ENCODE data around the gene CPLX1. TPM values are rescaled to one million over a fixed set of nuclear protein-coding genes. Genes with fewer than 3 reads are reported as not detected.

CPLX1 gene
- total RNA-seq, 1 experiment from 2014 or later: 3.5 TPM

DNA sequence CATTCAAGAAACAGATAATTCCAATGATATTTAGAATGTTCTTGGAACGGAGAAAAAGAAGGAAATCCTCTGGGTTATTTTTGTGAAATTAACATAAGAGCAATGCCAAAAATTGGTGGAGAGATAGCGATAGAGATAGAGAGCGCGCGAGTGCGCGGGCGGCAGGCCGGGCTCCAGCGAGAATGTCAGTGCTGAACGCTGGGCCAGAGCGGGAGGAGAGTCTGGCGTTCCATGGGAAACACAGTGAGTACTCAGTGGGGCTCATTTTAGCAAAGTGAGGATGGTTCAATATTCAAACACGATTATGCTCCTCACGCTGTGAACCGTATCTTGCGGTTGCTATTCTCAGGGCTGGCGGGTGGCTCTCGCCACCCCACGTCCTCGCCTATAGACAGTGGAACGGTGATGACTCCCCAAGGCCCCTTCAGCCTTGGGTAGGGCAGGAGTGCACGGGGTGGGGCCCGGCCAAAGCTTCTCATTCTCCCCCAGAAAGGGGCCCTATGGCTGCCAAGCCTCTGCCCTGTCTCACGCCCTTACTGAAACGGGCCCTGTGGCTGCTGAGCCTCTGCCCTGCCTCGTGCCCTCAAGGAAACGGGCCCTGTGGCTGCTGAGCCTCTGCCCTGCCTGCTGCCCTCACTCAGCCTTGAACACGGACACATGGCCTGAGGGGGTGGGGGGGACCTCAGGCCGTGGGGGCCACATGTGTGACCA, 16.9 kb downstream of the CPLX1 start:
- POLR2A ChIA-PET: no interaction called here
- DNase-seq (ENCODE audit: low spot score): no peak
- Mint-ChIP-seq H3K9me3 (peaks cover 13% of the 10 kb centered on the region), H3K27me3 (ENCODE audit: low read depth) (peaks cover 97% of the 10 kb centered on the region), H3K4me1 (no peaks in the 10 kb centered on the region), H3K36me3 (no peaks in the 10 kb centered on the region), H3K4me3 (no peak overlapping the region), H3K27ac (no peak overlapping the region)
- CTCF ChIA-PET: no interaction called here
- TF ChIP-seq, protein P1, sequence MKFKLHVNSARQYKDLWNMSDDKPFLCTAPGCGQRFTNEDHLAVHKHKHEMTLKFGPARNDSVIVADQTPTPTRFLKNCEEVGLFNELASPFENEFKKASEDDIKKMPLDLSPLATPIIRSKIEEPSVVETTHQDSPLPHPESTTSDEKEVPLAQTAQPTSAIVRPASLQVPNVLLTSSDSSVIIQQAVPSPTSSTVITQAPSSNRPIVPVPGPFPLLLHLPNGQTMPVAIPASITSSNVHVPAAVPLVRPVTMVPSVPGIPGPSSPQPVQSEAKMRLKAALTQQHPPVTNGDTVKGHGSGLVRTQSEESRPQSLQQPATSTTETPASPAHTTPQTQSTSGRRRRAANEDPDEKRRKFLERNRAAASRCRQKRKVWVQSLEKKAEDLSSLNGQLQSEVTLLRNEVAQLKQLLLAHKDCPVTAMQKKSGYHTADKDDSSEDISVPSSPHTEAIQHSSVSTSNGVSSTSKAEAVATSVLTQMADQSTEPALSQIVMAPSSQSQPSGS (CRISPR knock-in tag; IDR thresholded peaks at IDR 0.05; ENCODE audit: borderline replicate concordance, low read depth): no peak
- TF ChIP-seq IRF2 (CRISPR knock-in tag; IDR thresholded peaks at IDR 0.05; ENCODE audit: borderline replicate concordance, low read depth) (no peak), NR2C2 (CRISPR knock-in tag; IDR thresholded peaks at IDR 0.05) (no peak), SMAD3 (CRISPR knock-in tag; IDR thresholded peaks at IDR 0.05; ENCODE audit: borderline replicate concordance) (no peak), CREB1 (CRISPR knock-in tag; IDR thresholded peaks at IDR 0.05) (no peak)
- TF ChIP-seq, protein P2, sequence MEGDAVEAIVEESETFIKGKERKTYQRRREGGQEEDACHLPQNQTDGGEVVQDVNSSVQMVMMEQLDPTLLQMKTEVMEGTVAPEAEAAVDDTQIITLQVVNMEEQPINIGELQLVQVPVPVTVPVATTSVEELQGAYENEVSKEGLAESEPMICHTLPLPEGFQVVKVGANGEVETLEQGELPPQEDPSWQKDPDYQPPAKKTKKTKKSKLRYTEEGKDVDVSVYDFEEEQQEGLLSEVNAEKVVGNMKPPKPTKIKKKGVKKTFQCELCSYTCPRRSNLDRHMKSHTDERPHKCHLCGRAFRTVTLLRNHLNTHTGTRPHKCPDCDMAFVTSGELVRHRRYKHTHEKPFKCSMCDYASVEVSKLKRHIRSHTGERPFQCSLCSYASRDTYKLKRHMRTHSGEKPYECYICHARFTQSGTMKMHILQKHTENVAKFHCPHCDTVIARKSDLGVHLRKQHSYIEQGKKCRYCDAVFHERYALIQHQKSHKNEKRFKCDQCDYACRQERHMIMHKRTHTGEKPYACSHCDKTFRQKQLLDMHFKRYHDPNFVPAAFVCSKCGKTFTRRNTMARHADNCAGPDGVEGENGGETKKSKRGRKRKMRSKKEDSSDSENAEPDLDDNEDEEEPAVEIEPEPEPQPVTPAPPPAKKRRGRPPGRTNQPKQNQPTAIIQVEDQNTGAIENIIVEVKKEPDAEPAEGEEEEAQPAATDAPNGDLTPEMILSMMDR (IDR thresholded peaks at IDR 0.05): no peak
- TF ChIP-seq, protein P3, sequence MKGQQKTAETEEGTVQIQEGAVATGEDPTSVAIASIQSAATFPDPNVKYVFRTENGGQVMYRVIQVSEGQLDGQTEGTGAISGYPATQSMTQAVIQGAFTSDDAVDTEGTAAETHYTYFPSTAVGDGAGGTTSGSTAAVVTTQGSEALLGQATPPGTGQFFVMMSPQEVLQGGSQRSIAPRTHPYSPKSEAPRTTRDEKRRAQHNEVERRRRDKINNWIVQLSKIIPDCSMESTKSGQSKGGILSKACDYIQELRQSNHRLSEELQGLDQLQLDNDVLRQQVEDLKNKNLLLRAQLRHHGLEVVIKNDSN (CRISPR knock-in tag; IDR thresholded peaks at IDR 0.05): no peak
- no peak for ATAC-seq

DNA sequence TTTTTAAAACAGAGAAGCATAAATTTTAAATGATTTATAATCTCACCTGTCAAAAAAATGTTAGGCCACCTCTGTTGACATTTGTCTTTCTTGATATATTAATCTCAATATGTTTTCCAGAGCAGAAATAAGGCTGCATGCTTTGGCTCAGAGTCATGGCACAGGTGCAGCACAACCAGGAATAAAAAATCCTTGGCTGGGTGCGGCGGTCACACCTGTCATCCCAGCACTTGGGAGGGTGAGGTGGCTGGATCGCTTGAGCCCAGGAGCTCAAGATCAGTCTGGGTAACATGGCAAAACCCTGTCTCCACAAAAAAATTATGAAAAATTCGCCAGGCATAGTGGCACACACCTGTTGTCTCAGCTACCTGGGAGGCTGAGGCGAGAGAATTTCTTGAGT, 18.1 kb downstream of the CPLX1 start:
- Mint-ChIP-seq H3K9me3 (peaks cover 13% of the 10 kb centered on the region), H3K36me3 (no peaks in the 10 kb centered on the region), H3K27ac (no peak overlapping the region), H3K4me1 (no peaks in the 10 kb centered on the region), H3K4me3 (no peak overlapping the region), H3K27me3 (ENCODE audit: low read depth) (peaks cover 93% of the 10 kb centered on the region)
- ChIA-PET CTCF (no interaction called here), POLR2A (no interaction called here)
- no peak for ATAC-seq
- DNase-seq (ENCODE audit: low spot score): no peak
- TF ChIP-seq, protein P4, sequence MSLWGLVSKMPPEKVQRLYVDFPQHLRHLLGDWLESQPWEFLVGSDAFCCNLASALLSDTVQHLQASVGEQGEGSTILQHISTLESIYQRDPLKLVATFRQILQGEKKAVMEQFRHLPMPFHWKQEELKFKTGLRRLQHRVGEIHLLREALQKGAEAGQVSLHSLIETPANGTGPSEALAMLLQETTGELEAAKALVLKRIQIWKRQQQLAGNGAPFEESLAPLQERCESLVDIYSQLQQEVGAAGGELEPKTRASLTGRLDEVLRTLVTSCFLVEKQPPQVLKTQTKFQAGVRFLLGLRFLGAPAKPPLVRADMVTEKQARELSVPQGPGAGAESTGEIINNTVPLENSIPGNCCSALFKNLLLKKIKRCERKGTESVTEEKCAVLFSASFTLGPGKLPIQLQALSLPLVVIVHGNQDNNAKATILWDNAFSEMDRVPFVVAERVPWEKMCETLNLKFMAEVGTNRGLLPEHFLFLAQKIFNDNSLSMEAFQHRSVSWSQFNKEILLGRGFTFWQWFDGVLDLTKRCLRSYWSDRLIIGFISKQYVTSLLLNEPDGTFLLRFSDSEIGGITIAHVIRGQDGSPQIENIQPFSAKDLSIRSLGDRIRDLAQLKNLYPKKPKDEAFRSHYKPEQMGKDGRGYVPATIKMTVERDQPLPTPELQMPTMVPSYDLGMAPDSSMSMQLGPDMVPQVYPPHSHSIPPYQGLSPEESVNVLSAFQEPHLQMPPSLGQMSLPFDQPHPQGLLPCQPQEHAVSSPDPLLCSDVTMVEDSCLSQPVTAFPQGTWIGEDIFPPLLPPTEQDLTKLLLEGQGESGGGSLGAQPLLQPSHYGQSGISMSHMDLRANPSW (CRISPR knock-in tag; conservative IDR thresholded peaks at IDR 0.05; ENCODE audit: low read depth): no peak
- TF ChIP-seq, protein P5, sequence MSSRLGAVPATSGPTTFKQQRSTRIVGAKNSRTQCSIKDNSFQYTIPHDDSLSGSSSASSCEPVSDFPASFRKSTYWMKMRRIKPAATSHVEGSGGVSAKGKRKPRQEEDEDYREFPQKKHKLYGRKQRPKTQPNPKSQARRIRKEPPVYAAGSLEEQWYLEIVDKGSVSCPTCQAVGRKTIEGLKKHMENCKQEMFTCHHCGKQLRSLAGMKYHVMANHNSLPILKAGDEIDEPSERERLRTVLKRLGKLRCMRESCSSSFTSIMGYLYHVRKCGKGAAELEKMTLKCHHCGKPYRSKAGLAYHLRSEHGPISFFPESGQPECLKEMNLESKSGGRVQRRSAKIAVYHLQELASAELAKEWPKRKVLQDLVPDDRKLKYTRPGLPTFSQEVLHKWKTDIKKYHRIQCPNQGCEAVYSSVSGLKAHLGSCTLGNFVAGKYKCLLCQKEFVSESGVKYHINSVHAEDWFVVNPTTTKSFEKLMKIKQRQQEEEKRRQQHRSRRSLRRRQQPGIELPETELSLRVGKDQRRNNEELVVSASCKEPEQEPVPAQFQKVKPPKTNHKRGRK (CRISPR knock-in tag; IDR thresholded peaks at IDR 0.05; ENCODE audit: borderline replicate concordance): no peak
- TF ChIP-seq, protein P6, sequence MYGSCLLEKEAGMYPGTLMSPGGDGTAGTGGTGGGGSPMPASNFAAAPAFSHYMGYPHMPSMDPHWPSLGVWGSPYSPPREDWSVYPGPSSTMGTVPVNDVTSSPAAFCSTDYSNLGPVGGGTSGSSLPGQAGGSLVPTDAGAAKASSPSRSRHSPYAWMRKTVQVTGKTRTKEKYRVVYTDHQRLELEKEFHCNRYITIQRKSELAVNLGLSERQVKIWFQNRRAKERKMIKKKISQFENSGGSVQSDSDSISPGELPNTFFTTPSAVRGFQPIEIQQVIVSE (CRISPR knock-in tag; IDR thresholded peaks at IDR 0.05; ENCODE audit: borderline replicate concordance): no peak
- TF ChIP-seq, protein P7, sequence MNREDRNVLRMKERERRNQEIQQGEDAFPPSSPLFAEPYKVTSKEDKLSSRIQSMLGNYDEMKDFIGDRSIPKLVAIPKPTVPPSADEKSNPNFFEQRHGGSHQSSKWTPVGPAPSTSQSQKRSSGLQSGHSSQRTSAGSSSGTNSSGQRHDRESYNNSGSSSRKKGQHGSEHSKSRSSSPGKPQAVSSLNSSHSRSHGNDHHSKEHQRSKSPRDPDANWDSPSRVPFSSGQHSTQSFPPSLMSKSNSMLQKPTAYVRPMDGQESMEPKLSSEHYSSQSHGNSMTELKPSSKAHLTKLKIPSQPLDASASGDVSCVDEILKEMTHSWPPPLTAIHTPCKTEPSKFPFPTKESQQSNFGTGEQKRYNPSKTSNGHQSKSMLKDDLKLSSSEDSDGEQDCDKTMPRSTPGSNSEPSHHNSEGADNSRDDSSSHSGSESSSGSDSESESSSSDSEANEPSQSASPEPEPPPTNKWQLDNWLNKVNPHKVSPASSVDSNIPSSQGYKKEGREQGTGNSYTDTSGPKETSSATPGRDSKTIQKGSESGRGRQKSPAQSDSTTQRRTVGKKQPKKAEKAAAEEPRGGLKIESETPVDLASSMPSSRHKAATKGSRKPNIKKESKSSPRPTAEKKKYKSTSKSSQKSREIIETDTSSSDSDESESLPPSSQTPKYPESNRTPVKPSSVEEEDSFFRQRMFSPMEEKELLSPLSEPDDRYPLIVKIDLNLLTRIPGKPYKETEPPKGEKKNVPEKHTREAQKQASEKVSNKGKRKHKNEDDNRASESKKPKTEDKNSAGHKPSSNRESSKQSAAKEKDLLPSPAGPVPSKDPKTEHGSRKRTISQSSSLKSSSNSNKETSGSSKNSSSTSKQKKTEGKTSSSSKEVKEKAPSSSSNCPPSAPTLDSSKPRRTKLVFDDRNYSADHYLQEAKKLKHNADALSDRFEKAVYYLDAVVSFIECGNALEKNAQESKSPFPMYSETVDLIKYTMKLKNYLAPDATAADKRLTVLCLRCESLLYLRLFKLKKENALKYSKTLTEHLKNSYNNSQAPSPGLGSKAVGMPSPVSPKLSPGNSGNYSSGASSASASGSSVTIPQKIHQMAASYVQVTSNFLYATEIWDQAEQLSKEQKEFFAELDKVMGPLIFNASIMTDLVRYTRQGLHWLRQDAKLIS (CRISPR knock-in tag; IDR thresholded peaks at IDR 0.05; ENCODE audit: borderline replicate concordance): no peak
- TF ChIP-seq, protein P8, sequence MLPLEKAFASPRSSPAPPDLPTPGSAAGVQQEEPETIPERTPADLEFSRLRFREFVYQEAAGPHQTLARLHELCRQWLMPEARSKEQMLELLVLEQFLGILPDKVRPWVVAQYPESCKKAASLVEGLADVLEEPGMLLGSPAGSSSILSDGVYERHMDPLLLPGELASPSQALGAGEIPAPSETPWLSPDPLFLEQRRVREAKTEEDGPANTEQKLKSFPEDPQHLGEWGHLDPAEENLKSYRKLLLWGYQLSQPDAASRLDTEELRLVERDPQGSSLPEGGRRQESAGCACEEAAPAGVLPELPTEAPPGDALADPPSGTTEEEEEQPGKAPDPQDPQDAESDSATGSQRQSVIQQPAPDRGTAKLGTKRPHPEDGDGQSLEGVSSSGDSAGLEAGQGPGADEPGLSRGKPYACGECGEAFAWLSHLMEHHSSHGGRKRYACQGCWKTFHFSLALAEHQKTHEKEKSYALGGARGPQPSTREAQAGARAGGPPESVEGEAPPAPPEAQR (CRISPR knock-in tag; IDR thresholded peaks at IDR 0.05): no peak
- TF ChIP-seq GABPB1 (CRISPR knock-in tag; IDR thresholded peaks at IDR 0.05) (no peak), TEAD1 (CRISPR knock-in tag; IDR thresholded peaks at IDR 0.05) (no peak), OVOL2 (CRISPR knock-in tag; IDR thresholded peaks at IDR 0.05; ENCODE audit: borderline replicate concordance) (no peak), SMAD4 (CRISPR knock-in tag; IDR thresholded peaks at IDR 0.05) (no peak)
- TF ChIP-seq, protein P9, sequence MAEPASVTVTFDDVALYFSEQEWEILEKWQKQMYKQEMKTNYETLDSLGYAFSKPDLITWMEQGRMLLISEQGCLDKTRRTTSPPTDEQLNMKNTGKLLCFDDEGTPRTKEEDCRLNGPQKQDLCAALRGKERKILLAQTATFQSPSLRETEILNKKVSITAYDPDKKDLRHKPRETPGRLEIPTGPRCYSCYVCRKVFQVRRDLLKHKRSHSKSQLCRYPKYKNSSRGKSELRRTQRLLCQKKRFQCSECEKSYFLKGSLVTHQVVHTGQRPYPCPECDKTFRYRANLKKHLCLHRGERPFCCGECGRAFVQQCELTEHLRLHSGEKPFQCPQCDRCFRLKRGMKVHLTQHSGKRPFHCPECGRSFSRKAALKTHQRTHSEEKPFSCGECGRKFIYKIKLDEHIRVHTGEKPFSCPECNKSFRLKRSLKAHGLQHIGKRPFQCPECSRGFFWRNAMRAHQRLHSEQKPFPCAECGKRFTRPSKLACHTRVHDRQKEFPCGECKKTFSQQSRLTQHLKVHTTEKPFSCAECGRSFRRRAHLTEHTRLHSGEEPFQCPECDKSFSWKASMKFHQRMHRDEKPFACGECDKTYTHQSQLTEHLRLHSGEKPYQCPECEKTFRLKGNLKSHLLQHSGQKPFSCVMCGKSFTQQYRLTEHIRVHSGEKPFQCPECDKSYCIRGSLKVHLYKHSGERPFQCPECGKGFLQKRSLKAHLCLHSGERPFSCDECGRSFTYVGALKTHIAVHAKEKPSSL (CRISPR knock-in tag; conservative IDR thresholded peaks at IDR 0.05): no peak
